Astrocyte (in vitro differentiated cells and primary cell): ENCODE results near the gene IGFALS.

Source experiments
- EZH2 ChIP-seq: IDR thresholded peaks from 2 replicates; pipeline ENCODE4 v1.6.1; 2012; ENCODE audit warnings: mild to moderate bottlenecking, low read length, inconsistent platforms; ENCODE audit not compliant: insufficient read depth
- TF ChIP-seq, protein P1 (sequence below): IDR thresholded peaks from 2 replicates; pipeline ENCODE4 v1.5.1; 2011; ENCODE audit warnings: low read depth, mild to moderate bottlenecking, inconsistent platforms, low read length, moderate library complexity; ENCODE audit not compliant: insufficient read depth

DNA sequence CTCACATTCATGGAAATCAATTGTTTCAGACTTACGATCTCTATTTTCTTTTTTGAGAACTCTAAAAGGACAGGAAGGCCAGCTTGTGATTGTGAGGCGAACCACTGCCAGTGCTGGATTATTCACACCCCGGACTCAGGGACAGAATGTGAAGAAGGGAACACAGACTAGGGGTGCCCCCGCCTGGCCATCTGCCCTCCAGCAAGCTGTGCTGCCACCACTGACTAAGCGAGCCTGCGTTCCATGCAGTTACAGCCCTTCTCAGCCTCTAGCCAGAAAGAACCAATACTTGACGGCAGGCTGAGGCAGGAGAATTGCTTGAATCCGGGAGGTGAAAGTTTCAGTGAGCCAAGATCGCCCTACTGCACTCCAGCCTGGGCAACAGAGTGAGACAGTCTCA, 30.3 kb upstream of the IGFALS start:
- TF ChIP-seq, protein P1, sequence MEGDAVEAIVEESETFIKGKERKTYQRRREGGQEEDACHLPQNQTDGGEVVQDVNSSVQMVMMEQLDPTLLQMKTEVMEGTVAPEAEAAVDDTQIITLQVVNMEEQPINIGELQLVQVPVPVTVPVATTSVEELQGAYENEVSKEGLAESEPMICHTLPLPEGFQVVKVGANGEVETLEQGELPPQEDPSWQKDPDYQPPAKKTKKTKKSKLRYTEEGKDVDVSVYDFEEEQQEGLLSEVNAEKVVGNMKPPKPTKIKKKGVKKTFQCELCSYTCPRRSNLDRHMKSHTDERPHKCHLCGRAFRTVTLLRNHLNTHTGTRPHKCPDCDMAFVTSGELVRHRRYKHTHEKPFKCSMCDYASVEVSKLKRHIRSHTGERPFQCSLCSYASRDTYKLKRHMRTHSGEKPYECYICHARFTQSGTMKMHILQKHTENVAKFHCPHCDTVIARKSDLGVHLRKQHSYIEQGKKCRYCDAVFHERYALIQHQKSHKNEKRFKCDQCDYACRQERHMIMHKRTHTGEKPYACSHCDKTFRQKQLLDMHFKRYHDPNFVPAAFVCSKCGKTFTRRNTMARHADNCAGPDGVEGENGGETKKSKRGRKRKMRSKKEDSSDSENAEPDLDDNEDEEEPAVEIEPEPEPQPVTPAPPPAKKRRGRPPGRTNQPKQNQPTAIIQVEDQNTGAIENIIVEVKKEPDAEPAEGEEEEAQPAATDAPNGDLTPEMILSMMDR, result peak; percentile 17
- TF ChIP-seq EZH2, result no peak
